Measurements from ENCODE around the gene IHH.

The IHH gene

GRCh38 chr2:219018286-219018685 is 42.4 kb downstream of the IHH start:
- DNase-seq: no peak

- DNase-seq: no peak
Observed at GRCh38 chr2:219017201-219017931, 43.4 kb downstream of the IHH start.

GRCh38 chr2:219016721-219017120 is 44.0 kb downstream of the IHH start:
- no peak for DNase-seq

- DNase-seq: no peak
Observed at GRCh38 chr2:219010873-219011272, 49.8 kb downstream of the IHH start.

- DNase-seq: peak in 1 of 2 experiments; percentile 15
Observed at GRCh38 chr2:219010162-219010756, 50.5 kb downstream of the IHH start.

GRCh38 chr2:219009294-219009693 is 51.4 kb downstream of the IHH start:
- DNase-seq: no peak
